ENCODE data around the gene PSMD13. TPM values are rescaled to one million over a fixed set of nuclear protein-coding genes. Genes with fewer than 3 reads are reported as not detected.
A peak's percentile ranks its signal among the peaks of the same experiment; 100 is the strongest.

PSMD13 gene
- total and polyA plus RNA-seq, 2 donors from 2014 or later, result 87.7 to 115 TPM

DNA sequence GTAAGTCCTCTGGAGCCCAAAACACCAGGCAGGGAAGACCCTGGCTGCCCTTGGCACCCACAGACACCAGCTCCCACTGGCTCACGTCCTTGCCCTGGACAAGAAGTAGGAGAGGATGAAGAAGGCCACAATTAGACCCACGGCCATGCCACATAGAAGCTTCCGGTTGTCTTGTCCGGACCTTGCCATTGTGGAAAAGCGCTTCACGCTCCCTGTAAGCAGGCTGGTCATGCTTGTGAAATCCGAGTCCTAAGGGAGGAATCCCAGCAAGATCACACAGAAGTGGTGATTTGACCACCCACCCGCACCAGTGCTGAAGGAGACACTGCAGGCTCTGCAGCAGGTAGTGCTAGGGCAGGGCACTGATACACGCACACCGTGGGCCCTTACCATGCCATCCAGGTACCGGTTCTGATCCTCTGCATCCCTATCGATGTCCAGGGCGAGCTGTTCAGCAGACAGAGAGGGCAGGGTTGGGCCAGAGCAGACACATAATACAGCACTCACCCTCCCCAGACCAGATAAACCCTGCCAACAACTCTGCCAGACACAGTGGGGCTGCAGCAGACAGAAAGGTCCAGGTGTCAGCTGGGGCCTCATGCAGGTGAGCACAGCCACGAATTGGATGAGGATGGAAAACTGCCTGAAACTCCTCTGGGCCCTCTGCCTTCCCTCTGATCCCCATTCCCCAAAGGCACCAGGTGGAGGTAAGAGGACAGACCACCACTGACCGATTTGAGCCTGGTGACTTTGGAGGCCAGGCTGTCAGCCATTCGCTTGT is 31.4 kb upstream of the PSMD13 start:
- intact Hi-C loops (cut with DNase I), result no loop called here
- FAIRE-seq, result no peak
- TF ChIP-seq, protein P1, sequence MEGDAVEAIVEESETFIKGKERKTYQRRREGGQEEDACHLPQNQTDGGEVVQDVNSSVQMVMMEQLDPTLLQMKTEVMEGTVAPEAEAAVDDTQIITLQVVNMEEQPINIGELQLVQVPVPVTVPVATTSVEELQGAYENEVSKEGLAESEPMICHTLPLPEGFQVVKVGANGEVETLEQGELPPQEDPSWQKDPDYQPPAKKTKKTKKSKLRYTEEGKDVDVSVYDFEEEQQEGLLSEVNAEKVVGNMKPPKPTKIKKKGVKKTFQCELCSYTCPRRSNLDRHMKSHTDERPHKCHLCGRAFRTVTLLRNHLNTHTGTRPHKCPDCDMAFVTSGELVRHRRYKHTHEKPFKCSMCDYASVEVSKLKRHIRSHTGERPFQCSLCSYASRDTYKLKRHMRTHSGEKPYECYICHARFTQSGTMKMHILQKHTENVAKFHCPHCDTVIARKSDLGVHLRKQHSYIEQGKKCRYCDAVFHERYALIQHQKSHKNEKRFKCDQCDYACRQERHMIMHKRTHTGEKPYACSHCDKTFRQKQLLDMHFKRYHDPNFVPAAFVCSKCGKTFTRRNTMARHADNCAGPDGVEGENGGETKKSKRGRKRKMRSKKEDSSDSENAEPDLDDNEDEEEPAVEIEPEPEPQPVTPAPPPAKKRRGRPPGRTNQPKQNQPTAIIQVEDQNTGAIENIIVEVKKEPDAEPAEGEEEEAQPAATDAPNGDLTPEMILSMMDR (IDR thresholded peaks at IDR 0.05; ENCODE audit: borderline replicate concordance, extremely low read depth, insufficient read depth), result no peak
- Histone ChIP-seq H3K27me3 (ENCODE audit: control insufficient read depth, insufficient read depth, low read length) (no peaks in the 10 kb centered on the region), H3K9me3 (ENCODE audit: control insufficient read depth in 2 of 3, insufficient read depth in 1 of 3, low read length in 3 of 3) (no peaks in the 10 kb centered on the region), H3K4me1 (ENCODE audit: control insufficient read depth in 2 of 3, insufficient read depth in 2 of 3, low read depth in 1 of 3, low read length in 3 of 3) (peaks cover 0 to 33% (median 17%) of the 10 kb centered on the region in 3 donors), H3K27ac (ENCODE audit: low read depth in 2 of 2, low read length in 2 of 2) (no peak overlapping the region), H3K9ac (ENCODE audit: low read length in 3 of 3) (peak overlapping the region in 1 of 3 donors; percentile 95), H3K36me3 (ENCODE audit: control insufficient read depth in 2 of 3, insufficient read depth in 3 of 3, low read length in 3 of 3) (peaks cover 2 to 32% (median 28%) of the 10 kb centered on the region in 3 donors), H3K4me3 (ENCODE audit: low read length in 3 of 3) (peak overlapping the region in 1 of 3 donors; percentile 88)
- DNase-seq, result peak in 1 of 5 donors; percentile 52

DNA sequence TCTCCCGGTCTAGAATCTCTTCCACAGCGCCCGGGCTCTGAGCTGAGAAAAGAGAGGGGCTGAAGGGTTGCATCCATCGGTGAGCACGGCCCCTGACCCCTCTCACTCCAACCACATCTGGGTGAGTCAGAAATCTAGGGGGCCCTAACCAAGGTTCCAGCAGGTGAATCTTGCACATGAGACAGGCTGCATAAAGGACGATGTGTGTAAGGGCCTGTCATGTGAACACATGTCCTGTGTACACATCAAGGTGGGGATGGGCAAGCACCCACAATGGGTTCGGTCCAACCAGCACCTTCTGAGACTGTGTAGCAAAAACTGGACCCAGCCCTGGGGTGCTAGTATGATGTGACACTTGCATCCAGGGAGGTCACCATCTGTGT is 30.8 kb upstream of the PSMD13 start:
- Histone ChIP-seq H3K4me3 (ENCODE audit: low read length in 3 of 3) (peak overlapping the region in 2 of 3 donors; percentile 88 to 94), H3K27me3 (ENCODE audit: control insufficient read depth, insufficient read depth, low read length) (no peaks in the 10 kb centered on the region), H3K36me3 (ENCODE audit: control insufficient read depth in 2 of 3, insufficient read depth in 3 of 3, low read length in 3 of 3) (peaks cover 2 to 37% (median 29%) of the 10 kb centered on the region in 3 donors), H3K27ac (ENCODE audit: low read depth in 2 of 2, low read length in 2 of 2) (no peak overlapping the region), H3K4me1 (ENCODE audit: control insufficient read depth in 2 of 3, insufficient read depth in 2 of 3, low read depth in 1 of 3, low read length in 3 of 3) (peaks cover 0 to 39% (median 17%) of the 10 kb centered on the region in 3 donors), H3K9ac (ENCODE audit: low read length in 3 of 3) (peak overlapping the region in 2 of 3 donors; percentile 81 to 95), H3K9me3 (ENCODE audit: control insufficient read depth in 2 of 3, insufficient read depth in 1 of 3, low read length in 3 of 3) (no peaks in the 10 kb centered on the region)
- FAIRE-seq, result no peak
- TF ChIP-seq, protein P1 (IDR thresholded peaks at IDR 0.05; ENCODE audit: borderline replicate concordance, extremely low read depth, insufficient read depth), result no peak
- intact Hi-C loops (cut with DNase I), result no loop called here
- DNase-seq, result peak in 1 of 5 donors; percentile 38

DNA sequence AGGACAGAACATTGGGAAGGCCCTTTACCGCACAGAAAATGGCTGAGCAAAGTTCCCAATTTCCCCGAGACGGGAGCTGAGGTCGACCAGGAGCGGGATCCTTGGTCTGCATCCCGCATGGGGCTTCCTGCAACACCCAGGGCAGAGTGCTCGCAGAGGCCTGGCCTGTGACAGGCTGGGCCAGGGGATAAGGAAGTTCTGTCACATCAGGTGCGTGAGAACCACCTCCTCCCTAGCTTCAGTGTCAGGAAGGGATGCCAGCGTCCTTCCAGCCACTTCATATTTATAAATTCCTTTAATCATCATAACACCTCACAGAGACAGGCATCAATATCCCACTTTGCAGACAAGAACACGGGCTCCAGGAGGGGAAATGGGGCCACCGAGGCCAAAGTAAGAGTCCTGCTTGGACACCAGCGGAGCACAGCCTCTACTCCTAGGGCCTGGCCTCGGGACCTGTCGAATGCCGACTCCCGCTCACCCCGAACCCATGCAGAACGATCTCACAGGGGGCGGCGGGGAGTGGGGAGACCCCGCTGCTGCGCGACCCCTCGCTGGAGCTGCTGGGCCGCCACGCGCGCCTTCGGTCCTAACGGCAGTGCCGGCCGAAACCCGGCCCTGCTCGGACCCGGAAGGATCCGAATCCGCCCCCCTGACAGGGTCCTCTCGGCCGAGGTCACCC is 30.1 kb upstream of the PSMD13 start:
- peak overlapping the region; percentile 47 to 95 (median 81) for H3K9ac ChIP-seq (ENCODE audit: low read length in 3 of 3)
- peaks cover 0 to 42% (median 17%) of the 10 kb centered on the region in 3 donors for H3K4me1 ChIP-seq (ENCODE audit: control insufficient read depth in 2 of 3, insufficient read depth in 2 of 3, low read depth in 1 of 3, low read length in 3 of 3)
- peaks cover 2 to 44% (median 34%) of the 10 kb centered on the region in 3 donors for H3K36me3 ChIP-seq (ENCODE audit: control insufficient read depth in 2 of 3, insufficient read depth in 3 of 3, low read length in 3 of 3)
- no peaks in the 10 kb centered on the region for H3K27me3 ChIP-seq (ENCODE audit: control insufficient read depth, insufficient read depth, low read length)
- FAIRE-seq (no peak), DNase-seq (peak in 1 of 5 donors; percentile 72)
- H3K9me3 ChIP-seq (ENCODE audit: control insufficient read depth in 2 of 3, insufficient read depth in 1 of 3, low read length in 3 of 3), result no peaks in the 10 kb centered on the region
- H3K27ac ChIP-seq (ENCODE audit: low read depth in 2 of 2, low read length in 2 of 2), result peak overlapping the region; percentile 97 to 99
- TF ChIP-seq, protein P1 (IDR thresholded peaks at IDR 0.05; ENCODE audit: borderline replicate concordance, extremely low read depth, insufficient read depth), result no peak
- H3K4me3 ChIP-seq (ENCODE audit: low read length in 3 of 3), result peak overlapping the region; percentile 77 to 94 (median 88)
- intact Hi-C loops (cut with DNase I), result no loop called here
